Measurements from ENCODE around the gene CEP55. TPM values are rescaled to one million over a fixed set of nuclear protein-coding genes. Genes with fewer than 3 reads are reported as not detected.

The CEP55 gene
- total RNA-seq, 1 donor from 2014 or later, result 0.53 TPM

DNA sequence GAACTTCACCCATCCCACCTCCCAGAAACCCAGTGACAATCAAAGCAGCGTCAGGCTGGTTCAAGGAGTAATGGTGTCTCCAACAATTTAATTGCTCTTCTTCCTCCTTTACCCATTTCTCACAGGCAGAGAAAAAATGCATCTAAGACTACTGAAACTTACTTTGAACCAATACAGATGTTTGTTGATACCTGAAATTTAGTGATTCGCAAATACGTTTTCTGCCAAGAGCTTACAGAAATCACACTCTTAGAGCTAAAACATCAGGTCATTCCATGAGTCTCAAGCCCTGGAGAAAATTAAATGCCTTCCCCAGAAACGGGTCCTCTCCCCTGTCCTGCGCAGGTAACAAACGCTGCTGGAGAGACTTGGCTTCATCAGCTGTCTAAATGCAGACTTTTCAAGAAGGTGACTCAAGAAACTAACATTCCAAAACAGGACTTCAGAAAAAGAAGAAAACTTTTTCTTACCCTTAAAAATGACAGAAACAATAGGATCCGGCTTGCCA, 14.7 kb upstream of the CEP55 start:
- TF ChIP-seq, protein P1, sequence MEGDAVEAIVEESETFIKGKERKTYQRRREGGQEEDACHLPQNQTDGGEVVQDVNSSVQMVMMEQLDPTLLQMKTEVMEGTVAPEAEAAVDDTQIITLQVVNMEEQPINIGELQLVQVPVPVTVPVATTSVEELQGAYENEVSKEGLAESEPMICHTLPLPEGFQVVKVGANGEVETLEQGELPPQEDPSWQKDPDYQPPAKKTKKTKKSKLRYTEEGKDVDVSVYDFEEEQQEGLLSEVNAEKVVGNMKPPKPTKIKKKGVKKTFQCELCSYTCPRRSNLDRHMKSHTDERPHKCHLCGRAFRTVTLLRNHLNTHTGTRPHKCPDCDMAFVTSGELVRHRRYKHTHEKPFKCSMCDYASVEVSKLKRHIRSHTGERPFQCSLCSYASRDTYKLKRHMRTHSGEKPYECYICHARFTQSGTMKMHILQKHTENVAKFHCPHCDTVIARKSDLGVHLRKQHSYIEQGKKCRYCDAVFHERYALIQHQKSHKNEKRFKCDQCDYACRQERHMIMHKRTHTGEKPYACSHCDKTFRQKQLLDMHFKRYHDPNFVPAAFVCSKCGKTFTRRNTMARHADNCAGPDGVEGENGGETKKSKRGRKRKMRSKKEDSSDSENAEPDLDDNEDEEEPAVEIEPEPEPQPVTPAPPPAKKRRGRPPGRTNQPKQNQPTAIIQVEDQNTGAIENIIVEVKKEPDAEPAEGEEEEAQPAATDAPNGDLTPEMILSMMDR (IDR thresholded peaks at IDR 0.05; ENCODE audit: insufficient read depth, low read length, severe bottlenecking), result no peak
- Histone ChIP-seq H3K27me3 (ENCODE audit: control insufficient read depth, insufficient read depth, low read length) (no peaks in the 10 kb centered on the region), H3K36me3 (ENCODE audit: control insufficient read depth, insufficient read depth, low read length) (peaks cover 1% of the 10 kb centered on the region), H3K4me3 (ENCODE audit: low read depth, low read length) (peak overlapping the region; percentile 53)
- FAIRE-seq, result no peak
- peak; percentile 48 for DNase-seq (ENCODE audit: low read depth)

DNA sequence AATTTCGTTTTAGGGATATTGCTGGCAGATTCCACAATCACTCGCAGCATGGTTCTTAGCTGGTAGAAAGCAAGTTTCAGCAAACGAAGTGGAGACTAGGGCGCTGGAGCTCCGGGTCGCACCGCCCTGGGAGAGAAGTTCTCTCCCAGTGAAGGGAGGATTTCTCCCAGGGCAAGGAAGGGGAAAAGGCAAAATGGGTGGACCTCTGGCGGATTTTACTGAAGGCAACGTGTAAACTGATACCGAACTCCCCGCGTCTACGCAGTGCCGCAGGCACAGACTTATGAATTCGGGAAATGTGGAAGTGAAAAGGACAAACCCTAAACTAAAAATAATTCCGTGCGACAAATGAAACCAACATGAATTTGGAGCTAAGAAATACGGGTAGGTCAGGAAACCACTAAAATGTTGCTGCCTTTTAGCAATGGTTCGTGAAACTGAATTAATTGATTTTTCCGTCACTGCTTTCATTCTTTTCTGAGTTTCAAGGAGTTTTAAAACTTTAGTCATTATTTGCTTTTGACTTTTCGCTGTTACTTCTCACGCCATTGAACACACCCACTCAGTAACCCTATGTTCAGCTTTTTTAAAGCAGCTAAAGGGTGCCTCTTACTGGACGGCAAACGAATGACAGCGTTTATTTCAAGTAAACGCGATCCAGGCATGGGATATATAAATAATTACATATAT, 14.1 kb upstream of the CEP55 start, which contains the start of gene MYOF:
MYOF (minus strand) TSS at position 190 of the 690 bp plus-strand sequence; CDS start at position 50, 140 bp downstream.
- DNase-seq (ENCODE audit: low read depth), result peak; percentile 88
- Histone ChIP-seq H3K36me3 (ENCODE audit: control insufficient read depth, insufficient read depth, low read length) (peaks cover 1% of the 10 kb centered on the region), H3K4me3 (ENCODE audit: low read depth, low read length) (peak within 1 kb of the TSS; percentile 53), H3K27me3 (ENCODE audit: control insufficient read depth, insufficient read depth, low read length) (no peaks in the 10 kb centered on the region)
- TF ChIP-seq, protein P1 (IDR thresholded peaks at IDR 0.05; ENCODE audit: insufficient read depth, low read length, severe bottlenecking), result peak; percentile 54
- no peak for FAIRE-seq

DNA sequence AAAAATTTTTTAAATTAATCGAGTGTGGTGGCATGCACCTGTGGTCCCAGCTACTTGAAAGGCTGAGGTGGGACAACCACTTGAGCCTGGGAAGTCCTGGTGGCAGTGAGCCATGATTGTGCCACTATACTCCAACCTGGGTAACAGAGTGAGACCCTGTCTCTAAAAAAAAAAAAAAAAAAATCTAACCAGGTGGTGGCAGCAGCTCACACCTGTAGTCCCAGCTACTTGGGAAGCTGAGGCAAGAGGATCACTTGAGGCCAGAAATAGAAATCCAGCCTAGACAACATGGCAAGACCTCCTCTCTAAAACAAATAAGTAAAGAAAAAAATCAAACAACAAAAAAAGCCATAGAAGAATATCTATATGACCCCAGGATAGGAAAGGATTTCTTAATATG, 10.7 kb upstream of the CEP55 start:
- H3K36me3 ChIP-seq (ENCODE audit: control insufficient read depth, insufficient read depth, low read length), result no peaks in the 10 kb centered on the region
- H3K4me3 ChIP-seq (ENCODE audit: low read depth, low read length), result no peak overlapping the region
- DNase-seq (ENCODE audit: low read depth) (no peak), FAIRE-seq (no peak)
- TF ChIP-seq, protein P1 (IDR thresholded peaks at IDR 0.05; ENCODE audit: insufficient read depth, low read length, severe bottlenecking), result no peak
- H3K27me3 ChIP-seq (ENCODE audit: control insufficient read depth, insufficient read depth, low read length), result no peaks in the 10 kb centered on the region

DNA sequence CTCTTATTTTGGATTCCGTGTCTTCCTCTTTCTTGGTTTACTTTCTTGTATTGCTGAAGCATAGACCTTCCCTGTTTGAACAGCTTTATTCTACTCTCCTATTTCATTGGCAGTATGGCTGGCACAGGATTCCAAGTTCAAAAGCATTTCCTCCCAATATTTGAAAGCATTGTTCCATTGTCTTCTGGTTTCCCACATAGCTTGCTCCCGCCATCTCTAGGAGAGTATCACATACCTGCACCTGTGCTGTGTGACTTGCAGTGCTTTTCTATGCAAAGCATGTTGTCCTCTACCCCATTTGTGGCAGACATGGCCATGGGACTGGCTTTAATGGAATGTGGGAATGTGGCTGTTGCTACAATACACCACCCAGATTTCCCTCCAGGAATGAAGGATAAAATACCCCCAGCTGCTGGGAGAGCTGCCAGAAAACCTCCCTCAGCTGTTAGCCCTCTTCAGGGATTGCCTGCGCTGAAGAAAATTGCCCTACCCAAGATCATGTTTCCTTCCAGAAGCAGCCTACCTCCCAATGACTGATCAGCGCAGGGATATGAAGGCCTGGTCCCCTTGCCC, 7.4 kb upstream of the CEP55 start:
- no peak overlapping the region for H3K4me3 ChIP-seq (ENCODE audit: low read depth, low read length)
- no peak for DNase-seq (ENCODE audit: low read depth)
- no peak for FAIRE-seq
- H3K27me3 ChIP-seq (ENCODE audit: control insufficient read depth, insufficient read depth, low read length), result no peaks in the 10 kb centered on the region
- TF ChIP-seq, protein P1 (IDR thresholded peaks at IDR 0.05; ENCODE audit: insufficient read depth, low read length, severe bottlenecking), result no peak
- H3K36me3 ChIP-seq (ENCODE audit: control insufficient read depth, insufficient read depth, low read length), result no peaks in the 10 kb centered on the region

DNA sequence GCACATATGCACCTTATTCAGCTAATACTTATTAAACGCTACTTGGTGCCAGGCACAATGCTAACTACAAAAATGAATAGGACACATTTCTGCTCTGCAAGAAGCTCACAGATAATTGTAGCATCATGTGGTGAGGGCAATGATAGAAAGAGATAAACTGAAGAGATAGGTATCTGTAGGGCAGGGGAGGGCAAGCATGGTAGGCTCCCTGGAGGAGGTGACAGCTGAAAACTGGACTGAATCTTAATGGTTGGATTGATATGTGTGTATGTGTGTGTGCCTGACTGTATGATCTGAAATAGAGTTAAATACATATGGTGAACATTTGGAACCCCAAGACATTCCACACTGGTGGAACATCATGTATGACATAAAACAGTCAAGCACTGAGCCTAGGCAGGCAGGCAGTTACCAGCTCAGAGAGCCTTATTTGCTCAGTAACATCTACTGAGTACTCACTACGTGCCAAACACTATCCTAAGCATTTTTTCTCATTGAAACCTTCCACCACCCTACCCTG, 4.8 kb upstream of the CEP55 start:
- Histone ChIP-seq H3K36me3 (ENCODE audit: control insufficient read depth, insufficient read depth, low read length) (no peaks in the 10 kb centered on the region), H3K27me3 (ENCODE audit: control insufficient read depth, insufficient read depth, low read length) (no peaks in the 10 kb centered on the region), H3K4me3 (ENCODE audit: low read depth, low read length) (no peak overlapping the region)
- DNase-seq (ENCODE audit: low read depth), result no peak
- TF ChIP-seq, protein P1 (IDR thresholded peaks at IDR 0.05; ENCODE audit: insufficient read depth, low read length, severe bottlenecking), result no peak
- FAIRE-seq, result no peak

All from bronchial epithelial cell (primary cell).